Breast epithelium (tissue), 4 donors: ENCODE data around the gene MGAM2. TPM values are rescaled to one million over a fixed set of nuclear protein-coding genes. Genes with fewer than 3 reads are reported as not detected.

Experiments
- DNase-seq, 2 donors: peaks; one replicate each; pipeline ENCODE4 v3.0.0-alpha.2; 2019; ENCODE audit warnings: low spot score in 2 of 2
- H3K27ac ChIP-seq, 2 donors: fragments of 200-600 bp; sonication (generic) in 1 of 2; one replicate each; pipeline ENCODE4 v1.5.1; 2016 to 2019; ENCODE audit warnings: mild to moderate bottlenecking in 1 of 2
- H3K27me3 ChIP-seq, 2 donors: fragments of 200-600 bp; sonication (generic) in 1 of 2; one replicate each; pipeline versions ENCODE4 v1.5.1 to v1.6.0; 2017 to 2019; ENCODE audit warnings: control low read depth in 1 of 2, mild to moderate bottlenecking in 1 of 2
- H3K36me3 ChIP-seq: fragments of 200-600 bp; one replicate; pipeline ENCODE4 v1.5.1; 2019
- H3K4me1 ChIP-seq, 2 donors: fragments of 200-600 bp; sonication (generic); one replicate each; pipeline ENCODE4 v1.5.1; 2016 to 2019; ENCODE audit warnings: control low read depth in 1 of 2
- H3K4me3 ChIP-seq, 3 donors: fragments of 200-600 bp; sonication (generic); 1 replicate in 2 of 3; 2 replicates in 1 of 3; pipeline ENCODE4 v1.5.1; 2016 to 2019; ENCODE audit warnings: mild to moderate bottlenecking in 3 of 3, moderate library complexity in 2 of 3
- H3K9me3 ChIP-seq, 2 donors: fragments of 200-600 bp; sonication (generic) in 1 of 2; one replicate each; pipeline ENCODE4 v1.5.1; 2016 to 2019; ENCODE audit warnings: control low read depth in 1 of 2
- CTCF ChIP-seq, 3 donors: fragments of 450-650 bp; IDR thresholded peaks; one replicate each; pipeline ENCODE4 v1.5.1; 2016 to 2017; ENCODE audit warnings: antibody characterized with exemption in 3 of 3, mild to moderate bottlenecking in 3 of 3, moderate library complexity in 3 of 3
- POLR2A ChIP-seq: fragments of 450-650 bp; IDR thresholded peaks from one replicate; pipeline ENCODE4 v1.6.1; 2016; ENCODE audit warnings: antibody characterized with exemption, mild to moderate bottlenecking, moderate library complexity
- POLR2AphosphoS5 ChIP-seq, 3 donors: sonication (generic); formaldehyde crosslinking; IDR thresholded peaks; one replicate each; pipeline ENCODE4 v1.6.1; 2017; ENCODE audit warnings: antibody characterized with exemption in 3 of 3
- intact Hi-C: fragments of 100-400 bp; cut with DNase I; formaldehyde crosslinking; loops from one replicate; pipeline ENCODE4 v1.15.1; 2023; ENCODE audit warnings: low total_unique reads
- total RNA-seq, 3 donors: library from RNA; depleted of rRNA; stranded (reverse); fragments of >200 nt; gene quantifications; one replicate each; pipeline ENCODE4 v1.1.0, GENCODE V29; 2016

MGAM2 gene
- total RNA-seq, 3 donors from 2014 or later, result under 0.01 to 2.9 (median 2.3) TPM

- H3K27ac ChIP-seq, result no peak overlapping the region
- no peak for DNase-seq
- no peak overlapping the region for H3K4me3 ChIP-seq
- intact Hi-C loops, result no loop called here
- no peaks in the 10 kb centered on the region for H3K9me3 ChIP-seq
- H3K27me3 ChIP-seq, result no peaks in the 10 kb centered on the region
- H3K36me3 ChIP-seq, result no peaks in the 10 kb centered on the region
- TF ChIP-seq POLR2A (no peak), POLR2AphosphoS5 (IDR thresholded peaks at IDR 0.05) (no peak), CTCF (IDR thresholded peaks at IDR 0.05) (no peak)
- no peaks in the 10 kb centered on the region for H3K4me1 ChIP-seq
Measured at GRCh38 chr7:142123184-142123583, 11.7 kb downstream of the MGAM2 start.

DNA sequence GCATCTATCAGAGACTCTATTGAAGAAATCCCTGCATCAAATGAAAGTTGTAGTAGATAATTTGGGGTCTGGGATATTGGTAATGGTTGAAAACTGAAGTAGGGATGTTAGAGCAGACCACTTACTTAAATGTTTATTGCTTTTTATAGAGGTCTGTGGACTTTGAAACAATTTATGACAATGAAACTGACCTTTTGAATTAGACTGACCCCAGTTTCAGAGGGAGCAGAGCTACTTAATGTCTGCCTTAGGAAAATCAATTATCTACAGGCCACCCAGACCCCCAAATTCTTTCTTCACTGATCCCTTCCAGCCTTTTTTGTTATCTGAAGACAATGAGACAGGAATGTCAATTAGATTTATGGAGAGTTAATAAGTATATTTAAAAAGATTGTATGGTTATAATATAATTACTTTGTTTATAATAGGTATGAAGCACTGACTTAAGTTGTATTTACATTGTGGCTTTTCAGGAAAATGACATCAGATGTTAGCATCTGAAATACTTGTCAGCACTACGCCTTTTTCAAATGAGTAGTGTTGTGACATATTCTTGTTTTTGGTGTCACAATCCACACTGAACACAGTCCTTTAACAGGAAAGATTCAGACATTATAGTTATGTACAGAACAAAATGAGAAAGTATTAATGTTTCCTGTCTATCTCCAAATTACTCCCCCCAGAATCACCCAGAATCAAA is 13.9 kb downstream of the MGAM2 start:
- TF ChIP-seq CTCF (IDR thresholded peaks at IDR 0.05) (no peak), POLR2A (no peak), POLR2AphosphoS5 (IDR thresholded peaks at IDR 0.05) (no peak)
- no peak for DNase-seq
- no peak overlapping the region for H3K4me3 ChIP-seq
- no peaks in the 10 kb centered on the region for H3K4me1 ChIP-seq
- intact Hi-C loops, result no loop called here
- H3K9me3 ChIP-seq, result no peaks in the 10 kb centered on the region
- no peak overlapping the region for H3K27ac ChIP-seq
- no peaks in the 10 kb centered on the region for H3K36me3 ChIP-seq
- no peaks in the 10 kb centered on the region for H3K27me3 ChIP-seq

DNA sequence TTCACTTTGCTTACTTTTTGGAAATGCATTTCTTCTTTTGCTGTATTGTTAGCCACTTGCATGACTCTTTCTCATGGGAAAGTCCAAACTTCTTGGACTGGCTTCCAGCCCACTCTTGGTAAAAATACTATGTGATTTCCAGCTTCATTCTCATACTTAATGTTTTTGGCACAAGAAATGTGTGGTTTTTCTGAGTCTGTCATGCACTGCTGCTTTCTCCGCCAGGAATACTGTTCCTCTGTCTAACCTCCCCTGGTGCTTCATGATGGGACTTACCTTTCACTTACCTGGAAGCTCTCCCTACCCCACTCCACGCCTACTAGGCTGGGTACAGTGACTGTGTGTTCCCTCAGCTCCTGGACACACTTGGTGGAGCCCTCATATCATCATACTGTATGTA is 18.7 kb downstream of the MGAM2 start:
- Histone ChIP-seq H3K36me3 (no peaks in the 10 kb centered on the region), H3K27me3 (no peaks in the 10 kb centered on the region), H3K9me3 (no peaks in the 10 kb centered on the region), H3K27ac (no peak overlapping the region), H3K4me3 (no peak overlapping the region), H3K4me1 (no peaks in the 10 kb centered on the region)
- TF ChIP-seq POLR2AphosphoS5 (IDR thresholded peaks at IDR 0.05) (no peak), POLR2A (no peak), CTCF (IDR thresholded peaks at IDR 0.05) (no peak)
- intact Hi-C loops, result no loop called here
- DNase-seq, result no peak

DNA sequence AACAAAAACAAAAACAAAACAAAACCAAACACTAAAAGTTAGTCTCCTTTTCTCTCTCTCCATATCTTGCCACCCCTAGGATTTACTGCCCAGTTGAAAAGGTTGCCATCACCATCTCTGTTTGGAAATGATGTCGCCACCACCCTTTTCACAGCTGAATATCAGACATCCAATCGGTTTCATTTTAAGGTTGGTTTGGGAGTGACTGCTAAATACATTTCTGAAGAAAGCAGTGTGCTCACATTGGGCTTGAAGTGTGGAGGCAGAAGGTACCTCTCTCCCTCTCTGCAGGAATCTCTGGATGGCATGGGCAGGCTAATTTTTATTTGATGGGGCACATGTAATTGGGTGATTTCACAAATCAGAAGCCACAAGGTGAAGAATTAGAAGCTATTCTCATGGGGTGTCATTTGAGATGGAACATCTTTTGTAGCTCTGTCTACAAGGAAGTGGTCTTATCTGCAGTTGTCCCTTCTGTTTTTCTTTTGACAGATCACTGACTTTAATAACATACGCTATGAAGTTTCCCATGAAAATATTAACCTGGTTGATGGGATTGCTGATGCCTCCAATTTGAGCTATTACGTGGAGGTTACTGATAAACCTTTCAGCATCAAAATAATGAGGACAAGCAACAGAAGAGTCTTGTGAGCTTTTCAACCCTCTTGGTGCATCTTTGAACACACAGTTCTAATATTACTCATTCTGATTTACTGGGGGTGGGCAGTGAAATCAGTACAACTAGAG is 20.1 kb downstream of the MGAM2 start:
- Histone ChIP-seq H3K27me3 (no peaks in the 10 kb centered on the region), H3K4me3 (no peak overlapping the region), H3K9me3 (no peaks in the 10 kb centered on the region), H3K27ac (no peak overlapping the region), H3K36me3 (no peaks in the 10 kb centered on the region), H3K4me1 (no peaks in the 10 kb centered on the region)
- intact Hi-C loops, result no loop called here
- no peak for TF ChIP-seq CTCF (IDR thresholded peaks at IDR 0.05)
- no peak for TF ChIP-seq POLR2AphosphoS5 (IDR thresholded peaks at IDR 0.05)
- no peak for TF ChIP-seq POLR2A
- DNase-seq, result no peak

- no peaks in the 10 kb centered on the region for H3K27me3 ChIP-seq
- no peak for DNase-seq
- TF ChIP-seq CTCF (IDR thresholded peaks at IDR 0.05) (no peak), POLR2A (no peak), POLR2AphosphoS5 (IDR thresholded peaks at IDR 0.05) (no peak)
- no peak overlapping the region for H3K27ac ChIP-seq
- no peak overlapping the region for H3K4me3 ChIP-seq
- no peaks in the 10 kb centered on the region for H3K9me3 ChIP-seq
- intact Hi-C loops, result no loop called here
- H3K36me3 ChIP-seq, result no peaks in the 10 kb centered on the region
- no peaks in the 10 kb centered on the region for H3K4me1 ChIP-seq
Measured at GRCh38 chr7:142133731-142134148, 22.2 kb downstream of the MGAM2 start.
